Measurements from ENCODE around the gene ZNF584. TPM values are rescaled to one million over a fixed set of nuclear protein-coding genes. Genes with fewer than 3 reads are reported as not detected.
"Not testable (repeated sequence)": the region's sequence is repeated elsewhere in the genome, so short reads cannot be mapped to it uniquely, and the experiment has no call there.

The ZNF584 gene
- total and polyA plus RNA-seq, 2 donors (not counting 3 experiments of a cell fraction or from before 2014, with no cell fraction given): 5.9 to 12.4 TPM

- H3K79me2 ChIP-seq (ENCODE audit: control insufficient read depth, insufficient read depth, low read length); H3K9me1 ChIP-seq (replicated peaks; ENCODE audit: control insufficient read depth, extremely low read depth, insufficient read depth, low read length); CTCF ChIA-PET; H3K4me2 ChIP-seq (ENCODE audit: insufficient read depth, low read length); H3K36me3 ChIP-seq (ENCODE audit: control insufficient read depth in 2 of 2, extremely low read depth in 1 of 2, insufficient read depth in 2 of 2, low read length in 2 of 2); H3K27ac ChIP-seq (ENCODE audit: insufficient read depth, low read depth, low read length); intact Hi-C loops (cut with micrococcal nuclease); H3K9ac ChIP-seq (replicated peaks; ENCODE audit: extremely low read depth, insufficient read depth, low read length); H2AFZ ChIP-seq (ENCODE audit: low read depth, low read length); H3K27me3 ChIP-seq (ENCODE audit: control insufficient read depth in 2 of 2, insufficient read depth in 2 of 2, low read length in 2 of 2); BruUV-seq (replicated peaks); H3K9me3 ChIP-seq (replicated peaks; ENCODE audit: control insufficient read depth, insufficient read depth, low read length); H3K4me3 ChIP-seq (replicated peaks in 1 of 3; ENCODE audit: insufficient read depth in 1 of 3, low read depth in 1 of 3, low read length in 3 of 3); FAIRE-seq; H3K4me1 ChIP-seq (ENCODE audit: control insufficient read depth, extremely low read depth, insufficient read depth, low read length); POLR2A ChIA-PET; H4K20me1 ChIP-seq (replicated peaks; ENCODE audit: control insufficient read depth, extremely low read depth, insufficient read depth, low read length); DNase-seq (ENCODE audit: low read depth, low spot score); dilution Hi-C loops (cut with MboI; ENCODE audit: extremely low pct_ligation_motif_present, low sequenced_read_pairs): not testable (repeated sequence)
These were observed 41.5 kb downstream of the ZNF584 start for GRCh38 chr19:58449980-58450379.

DNA sequence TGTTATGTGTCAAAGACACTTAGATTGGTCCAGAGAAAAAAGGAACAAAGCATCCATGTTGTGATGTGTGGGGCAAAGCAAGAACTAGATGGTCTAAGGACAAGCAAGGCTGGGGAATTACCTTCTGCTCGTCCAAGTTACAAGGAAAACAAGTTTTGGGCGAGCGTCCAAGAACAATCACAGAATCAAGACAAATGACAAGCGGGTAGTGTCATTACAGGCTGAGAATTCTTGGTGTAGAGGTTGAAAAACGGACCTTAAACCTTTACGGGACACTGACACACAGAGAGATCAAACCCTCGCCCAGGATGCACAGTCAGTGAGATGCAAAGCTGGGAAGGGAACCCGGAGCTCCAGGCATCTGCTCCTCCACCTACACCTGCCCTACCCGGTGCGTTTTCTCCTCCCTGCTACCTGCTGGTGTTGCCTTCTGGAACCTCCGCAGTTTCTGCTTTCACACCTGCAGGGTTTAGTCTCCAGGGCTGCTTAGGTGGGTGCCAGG is 42.5 kb downstream of the ZNF584 start:
- Histone ChIP-seq H3K9me1 (replicated peaks; ENCODE audit: control insufficient read depth, extremely low read depth, insufficient read depth, low read length) (no peaks in the 10 kb centered on the region), H3K27ac (ENCODE audit: insufficient read depth, low read depth, low read length) (no peak overlapping the region), H3K9me3 (replicated peaks; ENCODE audit: control insufficient read depth, insufficient read depth, low read length) (no peaks in the 10 kb centered on the region), H3K4me2 (ENCODE audit: insufficient read depth, low read length) (peak overlapping the region; percentile 61), H3K4me3 (replicated peaks in 1 of 3; ENCODE audit: insufficient read depth in 1 of 3, low read depth in 1 of 3, low read length in 3 of 3) (peak overlapping the region in 2 of 3 experiments; percentile 33 to 81), H3K4me1 (ENCODE audit: control insufficient read depth, extremely low read depth, insufficient read depth, low read length) (peaks cover 3% of the 10 kb centered on the region), H3K27me3 (ENCODE audit: control insufficient read depth in 2 of 2, insufficient read depth in 2 of 2, low read length in 2 of 2) (no peaks in the 10 kb centered on the region), H3K79me2 (ENCODE audit: control insufficient read depth, insufficient read depth, low read length) (no peaks in the 10 kb centered on the region), H4K20me1 (replicated peaks; ENCODE audit: control insufficient read depth, extremely low read depth, insufficient read depth, low read length) (no peaks in the 10 kb centered on the region), H3K9ac (replicated peaks; ENCODE audit: extremely low read depth, insufficient read depth, low read length) (no peak overlapping the region), H2AFZ (ENCODE audit: low read depth, low read length) (peak overlapping the region; percentile 79), H3K36me3 (ENCODE audit: control insufficient read depth in 2 of 2, extremely low read depth in 1 of 2, insufficient read depth in 2 of 2, low read length in 2 of 2) (peaks cover 0 to 7% of the 10 kb centered on the region in 2 experiments)
- ChIA-PET CTCF (interaction anchor here (1.0 to 1.1 kb wide), 2 partner anchors 11 to 69 kb away, joined by 3 to 5 read pairs; partner anchors contain the start of genes ZBTB45 and ZNF132), POLR2A (no interaction called here)
- TF ChIP-seq JUN (IDR thresholded peaks at IDR 0.05; ENCODE audit: borderline replicate concordance, insufficient read depth, insufficient read length, low read depth) (no peak), EZH2 (IDR thresholded peaks at IDR 0.05; ENCODE audit: borderline replicate concordance, low read depth, low read length, severe bottlenecking) (no peak)
- dilution Hi-C loops (cut with MboI; ENCODE audit: extremely low pct_ligation_motif_present, low sequenced_read_pairs) (no loop called here), intact Hi-C loops (cut with micrococcal nuclease) (loop anchor here (1.0 kb wide), 5 partner anchors 11 to 48 kb away; partner anchors contain the start of genes ZNF132, ZNF446 and ZNF584)
- peak; percentile 12 for DNase-seq (ENCODE audit: low read depth, low spot score)
- no TSS peak for BruUV-seq (replicated peaks)
- no peak for FAIRE-seq

All from endothelial cell of umbilical vein (primary cell).